HG02970 (cell line): ENCODE data around the gene CAMK2D.

Experiments
- ATAC-seq: cut with Tn5 transposase; IDR thresholded peaks from one replicate; pipeline ENCODE4 v1.9.1; 2021; ENCODE audit warnings: mild to moderate bottlenecking, moderate library complexity, moderate number of reproducible peaks; ENCODE audit not compliant: unreplicated experiment, low FRiP score

CAMK2D gene

DNA sequence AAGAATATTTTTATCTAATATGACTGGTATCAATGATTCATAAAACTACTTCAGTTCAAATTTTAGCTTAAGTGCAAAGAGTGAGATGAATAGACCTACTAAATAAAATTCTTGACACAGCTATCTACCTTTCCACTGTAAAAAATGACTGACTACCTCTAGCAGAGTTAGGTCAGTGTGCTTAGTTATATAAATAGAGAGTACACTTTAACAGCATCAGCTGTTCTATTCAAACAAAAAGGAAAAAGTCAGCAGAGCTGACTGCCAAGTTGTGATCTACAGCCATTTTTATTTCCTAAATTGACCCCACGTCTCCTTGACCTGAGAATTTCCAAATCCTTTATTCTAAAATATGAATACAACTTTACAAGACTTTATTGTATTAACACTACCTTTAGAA is 262.4 kb downstream of the CAMK2D start:
- ATAC-seq: no peak

DNA sequence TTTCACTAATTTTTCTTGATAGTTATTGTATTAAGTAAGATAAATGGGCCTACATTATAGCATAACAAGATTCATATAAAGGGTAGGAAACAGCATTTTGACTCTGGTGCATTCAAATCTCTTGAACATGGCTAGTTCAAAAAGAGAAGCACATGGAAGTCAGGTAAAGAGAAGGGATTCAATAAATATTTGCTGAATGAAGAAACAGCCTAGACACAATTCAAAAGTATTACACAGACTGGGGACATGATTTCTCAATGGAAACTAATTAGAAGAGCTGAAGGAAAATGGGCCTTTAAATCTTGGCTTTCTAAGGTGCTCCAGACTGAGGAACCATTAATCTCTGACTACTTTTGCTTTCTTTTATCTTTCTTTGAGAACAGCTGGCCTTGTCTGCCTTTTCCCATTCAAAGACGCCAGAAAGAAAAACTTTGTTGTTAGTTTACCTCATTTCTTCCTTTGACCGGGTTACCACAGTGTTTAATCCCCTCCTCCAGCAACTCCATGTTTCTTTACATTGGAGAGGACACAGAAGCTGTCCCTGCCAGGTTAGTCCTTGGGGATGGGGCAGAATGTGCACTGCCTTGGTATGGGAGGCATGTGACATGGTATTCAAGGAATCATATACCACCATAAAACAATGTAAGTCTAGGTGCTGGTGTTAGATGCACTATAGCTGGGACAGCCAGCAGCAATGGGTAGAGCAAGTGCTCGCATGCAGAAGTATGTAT is 264.2 kb downstream of the CAMK2D start:
- no peak for ATAC-seq

DNA sequence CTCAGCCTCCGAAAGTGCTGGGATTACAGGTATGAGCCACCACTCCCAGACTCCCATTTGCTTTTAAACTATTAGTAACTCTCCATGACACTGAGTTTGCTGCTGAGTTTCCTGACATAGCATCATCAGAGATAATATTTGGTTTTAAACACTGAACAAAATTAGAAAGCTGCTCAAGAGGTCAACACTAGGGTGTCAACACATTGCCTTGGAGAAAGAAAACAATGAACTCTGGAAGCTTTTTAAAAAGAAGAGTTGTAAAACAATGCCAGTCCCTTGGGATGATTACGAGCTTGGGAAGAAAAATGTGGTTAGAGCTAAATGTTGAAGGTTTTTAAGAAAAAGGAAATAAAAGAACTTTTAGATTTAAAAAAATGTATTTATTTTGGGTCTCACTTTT is 264.8 kb downstream of the CAMK2D start:
- no peak for ATAC-seq

DNA sequence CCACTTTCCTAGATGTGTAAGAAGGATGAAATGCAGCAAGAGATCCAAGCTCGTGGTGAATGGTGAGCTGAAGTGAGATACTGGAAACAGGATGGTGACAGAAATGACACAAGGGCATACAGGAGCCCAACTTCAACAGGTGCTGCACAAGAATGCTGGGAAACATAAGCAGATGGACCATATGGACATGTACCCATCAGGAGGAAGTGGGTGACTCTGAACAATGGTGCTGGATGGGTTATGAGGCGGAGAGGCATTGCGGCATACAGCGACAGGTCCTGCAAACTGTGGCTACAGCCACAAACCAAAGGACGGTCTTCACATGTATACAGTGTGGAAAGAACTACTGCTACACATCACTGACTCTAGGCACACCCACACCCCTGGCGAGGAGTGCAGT is 265.7 kb downstream of the CAMK2D start:
- no peak for ATAC-seq

DNA sequence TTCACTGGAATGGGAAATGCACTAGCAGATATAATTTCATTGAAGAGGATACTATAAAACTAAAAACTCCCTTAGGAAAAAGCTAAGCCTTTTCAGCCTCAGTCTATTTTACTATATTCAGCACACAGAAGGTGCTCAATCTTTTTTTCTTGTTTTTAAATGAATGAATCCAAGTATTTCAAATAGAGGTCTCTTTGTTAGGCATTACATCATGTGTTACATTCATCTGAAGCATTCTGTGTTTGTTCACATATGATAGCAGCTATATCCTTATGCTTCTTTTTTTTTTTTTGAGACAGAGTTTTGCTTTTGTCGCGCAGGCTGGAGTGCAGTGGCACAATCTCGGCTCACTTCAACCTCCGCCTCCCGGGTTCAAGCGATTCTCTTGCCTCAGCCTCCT is 278.4 kb downstream of the CAMK2D start:
- no peak for ATAC-seq

DNA sequence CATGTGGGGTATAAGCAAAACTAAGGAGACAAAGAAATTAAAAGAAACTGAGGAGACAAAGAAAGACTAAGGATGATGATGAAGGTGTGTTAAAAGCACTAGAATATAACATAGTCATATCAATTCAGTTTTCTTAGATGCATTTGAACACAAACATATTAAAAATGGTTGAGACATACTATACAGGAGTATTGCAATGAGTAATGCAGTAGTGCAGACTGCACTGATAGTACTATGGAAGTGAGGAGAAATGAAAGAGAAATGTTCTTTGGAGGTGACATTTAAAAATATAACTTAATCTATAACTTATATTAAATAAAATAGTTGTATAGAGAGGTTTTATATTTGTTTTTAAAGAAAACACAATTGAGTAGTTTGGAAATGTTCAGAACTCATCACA is 279.2 kb downstream of the CAMK2D start:
- no peak for ATAC-seq

DNA sequence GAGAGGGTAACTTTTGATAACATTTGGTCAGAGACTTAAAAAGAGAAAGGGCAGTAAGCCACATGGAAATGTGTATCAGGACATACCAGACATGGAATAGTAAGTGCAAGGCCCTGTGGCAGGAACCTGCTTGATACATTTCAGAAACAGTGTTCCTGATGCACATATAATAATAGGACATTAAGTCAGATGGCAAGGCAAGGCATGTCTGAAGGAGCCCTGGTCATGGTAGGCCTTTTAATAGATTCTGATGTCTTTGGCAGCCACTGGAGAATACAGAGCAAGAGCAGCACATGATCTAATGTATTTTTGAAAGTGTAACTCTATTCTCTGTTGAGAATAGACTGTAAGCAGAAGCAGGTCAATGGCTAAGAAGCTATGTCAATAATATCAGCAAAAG is 279.7 kb downstream of the CAMK2D start:
- no peak for ATAC-seq

DNA sequence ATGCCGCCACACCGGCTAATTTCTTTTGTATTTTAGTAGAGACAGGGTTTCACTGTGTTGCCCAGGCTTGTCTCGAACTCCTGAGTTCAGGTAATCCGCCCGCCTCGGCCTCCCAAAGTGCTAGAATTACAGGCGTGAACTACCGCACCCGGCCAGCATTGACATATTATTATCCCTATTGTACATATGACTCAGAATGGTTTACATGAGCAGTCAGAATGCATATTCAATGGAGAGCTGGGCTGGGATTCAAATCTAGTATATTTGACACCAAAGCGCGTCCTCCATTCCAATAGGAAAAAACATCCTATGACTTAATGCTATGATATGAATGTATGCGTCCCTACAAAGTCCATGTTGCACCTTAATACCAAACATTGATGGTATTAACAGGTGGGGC is 281.4 kb downstream of the CAMK2D start:
- no peak for ATAC-seq

DNA sequence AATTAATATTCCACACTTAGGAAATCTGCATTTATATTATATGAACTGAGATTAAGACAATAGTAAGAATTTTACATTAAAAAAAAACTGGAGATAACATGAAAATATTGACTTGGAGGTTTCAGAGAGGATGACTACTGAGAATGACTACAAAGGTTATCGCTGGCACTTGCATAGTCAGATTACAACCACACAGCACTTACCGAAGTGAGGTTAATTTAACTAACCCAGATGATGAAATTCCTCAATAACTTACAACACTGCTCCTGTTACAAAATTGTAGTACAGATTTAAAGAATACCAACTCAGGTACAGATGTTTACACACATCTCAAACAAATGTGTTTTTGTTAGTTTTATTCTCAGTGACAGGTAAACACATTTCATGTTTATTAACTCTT is 283.5 kb downstream of the CAMK2D start:
- ATAC-seq: no peak

DNA sequence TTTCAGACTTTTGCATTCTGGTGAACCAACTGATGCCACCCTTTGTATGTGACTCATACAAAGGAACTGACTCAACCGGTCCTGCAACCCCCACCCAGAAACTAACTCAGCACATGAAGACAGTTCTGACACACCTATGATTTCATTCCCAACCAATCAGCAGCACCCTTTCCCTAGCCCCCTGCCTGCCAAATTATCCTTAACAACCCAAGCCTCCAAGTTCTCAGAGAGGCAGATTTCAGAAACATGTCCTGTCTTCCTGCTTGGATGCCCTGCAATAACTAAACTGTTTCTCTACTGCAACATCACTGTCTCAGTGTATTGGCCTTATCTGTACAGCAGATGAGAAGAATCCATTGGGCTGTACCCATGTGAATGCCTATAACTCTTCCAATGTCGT is 284.7 kb downstream of the CAMK2D start:
- ATAC-seq: no peak

DNA sequence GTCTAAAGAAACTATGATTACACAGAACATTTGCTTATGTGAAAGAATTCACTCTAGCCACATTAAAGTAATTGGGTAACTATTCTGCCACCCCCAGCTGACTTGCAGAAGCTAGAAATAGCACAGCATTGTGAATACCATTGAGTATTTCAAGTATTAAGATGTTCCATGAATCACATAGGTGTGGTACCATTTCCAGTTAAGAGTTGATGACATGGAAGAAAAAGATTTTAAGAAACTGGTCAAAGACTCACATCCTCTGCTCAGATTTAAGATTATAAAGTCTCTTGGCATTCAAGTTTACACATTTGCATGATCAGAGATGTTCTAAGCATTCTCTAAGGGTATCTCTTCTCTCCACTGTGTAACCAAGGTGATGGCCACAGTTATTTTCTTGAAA is 287.5 kb downstream of the CAMK2D start:
- no peak for ATAC-seq

DNA sequence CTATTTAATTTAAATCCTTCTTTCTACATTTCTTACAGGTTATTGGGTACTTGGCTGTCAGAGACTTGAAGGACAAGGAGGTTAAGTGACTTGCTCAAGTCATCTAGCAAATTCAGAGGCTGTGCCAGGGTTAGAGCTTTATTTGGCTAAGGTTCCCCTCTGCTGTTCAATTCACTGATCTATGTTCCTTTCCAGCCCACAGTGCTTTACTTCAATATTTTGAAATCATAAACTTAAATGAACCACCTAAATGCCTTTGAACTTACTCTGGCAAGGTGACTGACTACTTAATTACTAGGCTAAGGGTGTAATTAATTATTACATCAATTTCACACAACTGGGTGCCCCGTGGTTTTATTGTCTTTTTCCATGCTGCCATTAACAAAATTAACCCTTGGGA is 288.7 kb downstream of the CAMK2D start:
- ATAC-seq: no peak

DNA sequence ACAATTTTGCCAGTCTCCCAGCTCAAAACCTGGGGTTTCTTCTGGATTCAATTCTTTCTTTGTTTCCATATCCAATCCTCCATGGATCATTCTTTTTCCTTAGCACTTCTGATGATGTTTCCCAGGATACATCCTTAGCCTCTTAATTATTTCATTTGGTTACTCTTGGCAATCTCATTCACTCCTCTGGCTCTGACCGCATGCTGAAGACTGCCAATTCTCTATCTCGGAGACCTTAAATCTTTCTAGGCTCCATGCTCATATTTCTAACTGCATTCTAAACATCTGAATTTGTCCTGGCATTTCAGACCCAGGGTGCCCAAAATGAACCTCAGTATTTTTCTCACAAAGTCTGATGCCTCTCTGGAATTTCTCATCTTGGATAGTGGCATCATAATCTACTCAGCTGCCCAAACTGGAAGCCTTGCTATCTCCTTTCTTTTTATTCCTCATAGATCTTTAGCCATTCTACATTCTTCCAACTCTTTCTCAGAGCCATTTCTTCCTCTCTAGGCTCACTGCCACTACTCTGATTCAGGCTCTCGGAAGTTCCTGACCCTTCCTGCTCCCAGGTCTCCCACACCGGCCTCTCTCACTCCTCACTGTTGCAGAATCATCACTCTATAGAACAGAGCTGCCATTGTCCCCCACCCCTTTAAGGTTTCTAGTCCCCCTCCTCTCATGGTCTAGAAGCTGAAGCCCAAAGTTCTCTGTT is 290.2 kb downstream of the CAMK2D start:
- ATAC-seq: no peak

DNA sequence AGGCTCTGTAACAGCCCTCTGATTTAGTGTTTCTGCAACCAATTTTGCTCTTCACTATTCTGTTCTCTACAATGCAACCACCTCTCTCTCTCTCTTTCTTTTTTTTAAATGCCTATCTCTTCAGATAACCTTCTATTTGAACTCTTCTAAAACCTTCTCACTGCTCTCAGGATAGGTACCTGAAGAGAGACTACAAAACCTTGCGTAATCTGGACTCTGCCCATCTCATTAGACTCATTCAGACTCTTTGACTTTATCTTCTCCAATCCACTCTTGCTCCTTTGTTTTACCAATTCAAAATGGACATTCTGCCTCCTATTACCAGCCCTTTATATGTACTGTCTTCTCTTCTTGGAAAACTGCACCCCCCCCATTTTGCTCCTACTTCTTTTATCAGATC is 291.6 kb downstream of the CAMK2D start:
- no peak for ATAC-seq

DNA sequence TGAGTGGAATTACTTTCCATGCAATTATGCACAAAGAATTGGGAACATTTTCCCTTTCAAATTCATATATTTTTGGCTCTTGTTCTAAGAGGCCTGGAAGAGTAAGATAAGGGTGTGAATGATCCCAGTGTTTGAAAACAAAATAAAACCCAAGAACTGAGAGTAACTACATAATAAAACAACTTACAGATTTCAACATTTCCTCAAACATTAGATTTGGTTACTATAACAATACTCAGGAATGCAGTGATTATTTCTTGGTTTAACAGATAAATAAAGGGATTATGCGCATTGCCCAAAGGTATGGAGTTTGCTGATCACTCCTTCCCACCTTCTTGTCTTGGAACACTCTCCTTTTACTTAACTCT is 292.5 kb downstream of the CAMK2D start:
- ATAC-seq: no peak

DNA sequence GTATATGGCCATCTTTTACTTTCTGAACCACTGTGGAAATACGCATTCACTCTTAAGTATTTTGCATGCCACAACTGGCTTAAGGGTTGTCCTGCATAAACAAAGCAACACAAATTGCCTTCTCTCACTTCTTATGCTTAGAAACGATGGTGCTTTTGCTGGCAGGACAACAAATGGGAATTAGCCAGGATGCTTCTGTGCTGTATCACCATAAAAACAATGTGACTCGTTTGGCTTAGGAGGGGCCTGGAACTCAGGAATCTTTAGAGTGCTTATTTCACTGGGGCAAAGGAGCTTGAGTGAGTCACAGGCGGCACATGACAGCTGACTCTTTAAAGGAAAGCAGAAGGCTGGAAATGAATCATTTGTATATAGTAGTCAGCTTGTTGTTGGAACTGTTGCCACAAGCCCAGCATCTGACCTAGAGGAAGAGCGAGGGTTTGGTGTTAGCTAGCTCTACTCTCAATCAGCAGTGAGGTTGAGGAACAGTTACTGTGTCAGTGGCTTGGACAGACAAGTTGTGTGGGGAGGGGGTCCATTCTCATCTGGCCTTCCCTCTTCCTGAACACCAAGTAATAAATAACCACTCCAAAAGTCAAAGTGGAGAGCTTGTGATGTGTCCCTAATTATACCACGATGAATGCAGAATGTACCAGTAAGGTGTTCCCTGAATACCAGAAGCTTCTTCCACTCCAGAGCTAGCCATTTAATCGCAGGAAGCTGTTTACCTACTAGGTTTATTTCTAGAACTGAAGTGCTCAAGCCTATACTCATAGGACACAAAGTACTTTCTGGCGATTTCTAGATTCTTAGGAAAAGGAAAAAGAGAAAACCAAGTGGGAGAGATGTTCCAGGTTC is 293.1 kb downstream of the CAMK2D start:
- no peak for ATAC-seq

DNA sequence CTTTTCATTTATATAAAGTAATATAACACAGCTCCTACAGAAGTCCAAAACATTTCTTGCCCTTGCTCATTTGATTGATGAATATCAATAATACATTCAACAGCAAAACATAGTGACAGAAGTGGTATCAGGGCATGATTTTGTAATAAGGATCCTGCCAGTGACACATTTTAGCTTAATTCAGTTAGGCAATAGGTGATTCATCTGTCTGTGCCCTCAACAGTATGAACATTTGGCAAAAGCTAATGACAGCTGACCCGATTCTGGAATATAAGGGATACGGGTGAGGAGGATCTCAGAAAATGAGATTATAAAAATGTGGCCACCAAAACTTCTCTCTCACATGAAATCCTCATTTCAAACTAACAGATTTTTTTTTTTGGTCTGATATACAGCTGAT is 294.0 kb downstream of the CAMK2D start:
- no peak for ATAC-seq

DNA sequence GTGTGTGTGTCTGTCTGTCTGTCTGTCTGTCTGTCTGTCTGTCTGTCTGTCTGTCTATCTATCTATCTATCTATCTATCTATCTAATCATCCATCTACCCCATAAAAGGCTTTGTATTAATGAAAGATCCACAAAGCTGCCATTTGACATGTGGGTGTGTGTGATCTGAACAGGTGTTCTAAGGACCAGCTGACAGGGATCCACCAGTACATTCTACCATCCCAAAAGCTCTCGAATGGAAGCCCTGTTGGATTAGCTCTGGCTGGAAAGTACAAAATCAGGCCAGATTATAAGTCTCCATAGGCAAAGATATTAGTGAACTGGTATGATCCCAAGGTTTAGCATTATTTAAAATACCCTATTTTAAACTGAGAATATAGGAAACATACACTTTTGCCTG is 299.3 kb downstream of the CAMK2D start:
- no peak for ATAC-seq

DNA sequence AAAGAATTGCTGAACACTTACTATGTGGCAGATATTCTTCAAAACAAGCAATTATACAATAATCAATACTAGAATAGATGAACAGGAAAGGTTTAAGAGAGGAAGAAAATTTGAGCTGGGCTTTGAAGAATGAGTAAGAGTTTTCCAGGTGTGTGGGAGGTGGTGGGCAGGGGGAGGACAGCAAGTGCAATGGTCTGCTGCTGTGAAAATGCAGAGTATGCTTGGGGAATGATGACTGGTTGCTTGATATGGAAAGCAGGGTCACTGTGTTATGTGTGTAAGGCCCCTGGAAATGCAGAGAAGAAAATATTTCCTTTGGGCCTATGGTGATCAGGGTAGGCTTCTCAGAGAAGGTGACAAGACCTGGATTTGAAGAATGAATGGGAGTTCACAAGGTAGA is 300.3 kb downstream of the CAMK2D start:
- no peak for ATAC-seq

DNA sequence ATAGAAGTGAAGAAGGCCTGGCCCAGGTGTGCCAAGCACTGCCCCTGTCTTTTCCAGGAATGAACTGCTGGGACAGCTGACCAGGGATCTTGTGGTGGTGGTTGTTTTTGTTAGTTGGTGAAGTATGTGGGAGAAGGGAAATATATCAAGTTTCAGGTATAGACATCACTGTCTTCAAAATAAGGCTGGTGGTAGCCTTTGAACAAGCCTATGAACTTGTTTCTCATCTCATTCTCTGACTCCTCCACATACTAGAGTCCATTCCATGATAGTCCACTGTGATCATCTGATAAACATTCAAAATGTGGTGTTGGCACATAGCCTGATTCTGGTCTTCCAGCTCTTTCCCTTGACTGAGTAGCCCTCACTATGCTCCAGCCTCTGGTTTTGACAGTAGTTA is 303.7 kb downstream of the CAMK2D start:
- ATAC-seq: no peak

DNA sequence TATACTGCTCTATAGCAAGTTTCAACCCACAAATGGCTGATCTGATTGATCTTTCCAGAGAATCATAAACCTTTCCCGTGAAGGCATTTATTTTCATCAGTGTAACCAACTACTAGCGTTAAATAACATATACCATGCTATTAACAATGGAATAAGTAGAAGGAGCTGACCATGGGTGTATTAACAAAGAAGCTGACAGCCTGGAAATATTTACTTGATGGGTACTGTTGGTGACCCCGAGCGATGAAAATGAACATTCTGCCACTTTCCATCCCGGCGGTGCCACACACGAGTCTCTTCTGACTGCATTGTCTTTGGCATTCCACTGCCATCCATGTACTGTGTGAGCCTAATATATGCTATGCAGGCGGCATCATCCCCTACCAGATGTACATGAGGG is 304.4 kb downstream of the CAMK2D start:
- ATAC-seq: no peak

DNA sequence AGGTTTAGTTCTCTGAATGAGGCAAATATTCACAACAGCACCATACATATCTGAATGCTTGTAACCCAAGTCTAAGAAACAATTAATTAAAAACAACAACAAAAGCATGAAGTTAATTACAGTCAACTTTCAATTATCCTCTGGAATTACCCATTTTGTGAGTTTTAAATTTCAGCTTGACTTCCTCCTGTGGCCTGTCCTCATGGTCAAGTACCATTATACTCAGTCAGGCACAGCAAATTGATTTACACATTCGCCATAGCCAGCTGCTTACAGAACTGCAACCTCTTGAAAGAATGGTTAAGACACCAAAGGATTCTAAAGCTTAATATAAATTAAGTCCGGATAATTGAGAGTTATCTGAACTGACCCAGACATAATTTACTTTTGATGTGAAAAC is 306.5 kb downstream of the CAMK2D start:
- no peak for ATAC-seq
